ENCODE measurements around the gene CAB39L. TPM values are rescaled to one million over a fixed set of nuclear protein-coding genes. Genes with fewer than 3 reads are reported as not detected.

CAB39L gene
- total and polyA plus RNA-seq, 2 of the 13 experiments (the other 11 are each of a cell fraction or from before 2014, with no cell fraction given), result 3.1 to 6.1 TPM

- peak; percentile 83 for TF ChIP-seq SP2 (CRISPR knock-in tag; IDR thresholded peaks at IDR 0.05)
- no peak for TF ChIP-seq NCOR1 (IDR thresholded peaks at IDR 0.05; ENCODE audit: borderline replicate concordance, low read length)
- TF ChIP-seq RFX3 (CRISPR knock-in tag; IDR thresholded peaks at IDR 0.05), result no peak
- peak; percentile 76 for TF ChIP-seq ERF (CRISPR knock-in tag; IDR thresholded peaks at IDR 0.05)
- 0 out of 2 replicates have a peak, but pooled peaks have one; percentile 22 for TF ChIP-seq MEIS2 (CRISPR knock-in tag; IDR thresholded peaks at IDR 0.05)
These were observed at the start of gene CAB39L, which contains the start of gene SETDB2 (continued) for GRCh38 chr13:49443704-49444523.

- TF ChIP-seq ZNF674 (CRISPR knock-in tag; IDR thresholded peaks at IDR 0.05; ENCODE audit: low read depth) (no peak), U2AF1 (optimal IDR thresholded peaks at IDR 0.05; ENCODE audit: low read depth, low read length) (no peak), NCOA5 (CRISPR knock-in tag; IDR thresholded peaks at IDR 0.05) (no peak), RBAK (CRISPR knock-in tag; IDR thresholded peaks at IDR 0.05) (no peak), DBP (CRISPR knock-in tag; IDR thresholded peaks at IDR 0.05; ENCODE audit: not compliant biosample characterization) (no peak), RXRB (CRISPR knock-in tag; IDR thresholded peaks at IDR 0.05; ENCODE audit: borderline replicate concordance) (no peak), ZNF629 (CRISPR knock-in tag; conservative IDR thresholded peaks at IDR 0.05) (no peak), CAMTA2 (CRISPR knock-in tag; IDR thresholded peaks at IDR 0.05; ENCODE audit: borderline replicate concordance) (no peak), ZEB1 (IDR thresholded peaks at IDR 0.05; ENCODE audit: insufficient replicate concordance, low read depth) (no peak), KDM2A (CRISPR knock-in tag; IDR thresholded peaks at IDR 0.05; ENCODE audit: borderline replicate concordance, low read depth) (no peak), MTF1 (CRISPR knock-in tag; IDR thresholded peaks at IDR 0.05) (no peak), ZNF33B (CRISPR knock-in tag; IDR thresholded peaks at IDR 0.05) (no peak), ZFYVE20 (CRISPR knock-in tag; IDR thresholded peaks at IDR 0.05; ENCODE audit: borderline replicate concordance, low read depth) (no peak), MED1 (CRISPR knock-in tag; IDR thresholded peaks at IDR 0.05) (no peak), RBM39 (IDR thresholded peaks at IDR 0.05; ENCODE audit: low read depth, low read length, poor library complexity, severe bottlenecking) (no peak), THRA (CRISPR knock-in tag; IDR thresholded peaks at IDR 0.05; ENCODE audit: borderline replicate concordance) (no peak), ZNF678 (CRISPR knock-in tag; IDR thresholded peaks at IDR 0.05) (no peak), ZC3H13 (CRISPR knock-in tag; IDR thresholded peaks at IDR 0.05) (no peak)
- Histone ChIP-seq H2AFZ (ENCODE audit: low read length) (no peak overlapping the region), H3K4me1 (ENCODE audit: insufficient read depth, low read length) (peaks cover 30% of the 10 kb centered on the region), H3K4me2 (ENCODE audit: low read depth, low read length) (no peak overlapping the region), H3K79me2 (ENCODE audit: insufficient read depth, low read length) (no peaks in the 10 kb centered on the region), H3K36me3 (replicated peaks in 1 of 2; ENCODE audit: control insufficient read depth in 1 of 2, insufficient read depth in 2 of 2, low read length in 2 of 2) (peaks cover 0 to 1% of the 10 kb centered on the region in 2 experiments; a peak in 3 of 5 replicates), H3K27ac (ENCODE audit: extremely low read length, insufficient read depth, low read length) (no peak overlapping the region), H3K9ac (ENCODE audit: insufficient read depth, low read depth, low read length) (no peak overlapping the region), H3K9me3 (ENCODE audit: low read length) (no peaks in the 10 kb centered on the region), H3K27me3 (ENCODE audit: control insufficient read depth in 1 of 2, insufficient read depth in 2 of 2, low read length in 2 of 2) (no peaks in the 10 kb centered on the region), H4K20me1 (ENCODE audit: insufficient read depth, low read length) (no peaks in the 10 kb centered on the region), H3K4me3 (replicated peaks in 1 of 3; ENCODE audit: insufficient read depth in 1 of 3, low read depth in 2 of 3, low read length in 3 of 3) (no peak overlapping the region)
- BruUV-seq (replicated peaks), result no TSS peak
- ATAC-seq (no peak), FAIRE-seq (no peak), DNase-seq (ENCODE audit: low spot score) (no peak)
- intact Hi-C loops (cut with micrococcal nuclease; ENCODE audit: unreplicated experiment) (no loop called here), in situ Hi-C loops (cut with HindIII; ENCODE audit: extremely low pct_ligation_motif_present, low pct_unique_long_range_greater_than_20kb) (no loop called here)
- CTCF ChIA-PET (ENCODE audit: low intra/inter-chr PET ratio, low total read pairs), result no interaction called here
- WGBS (ENCODE audit: low lambda C conversion rate), result 100% methylated on average over 2 of the region's 2 CpGs
- POLR2A ChIA-PET, result no interaction called here
These were observed 44.7 kb upstream of the CAB39L start for GRCh38 chr13:49488563-49488962.

All from HepG2 (cell line).